SK-N-SH treated with all-trans-retinoic acid at 6 μM for 48 hours (cell line): ENCODE data around the gene MMEL1.

ENCODE experiments used
- ARNTL ChIP-seq: fragments of 450-650 bp; formaldehyde crosslinking; IDR thresholded peaks from 2 replicates; pipeline ENCODE4 v1.5.0; 2020; ENCODE audit warnings: low read depth, mild to moderate bottlenecking, moderate library complexity, borderline replicate concordance
- ESRRG ChIP-seq: fragments of 250-450 bp; sonication (Bioruptor Pico); IDR thresholded peaks from 2 replicates; pipeline ENCODE4 v1.6.1; 2021; ENCODE audit warnings: mild to moderate bottlenecking
- PATZ1 ChIP-seq: fragments of 250-450 bp; sonication (Bioruptor Pico); IDR thresholded peaks from 2 replicates; pipeline ENCODE4 v1.8.0; 2020; ENCODE audit warnings: mild to moderate bottlenecking, moderate library complexity, borderline replicate concordance
- POU6F1 ChIP-seq: fragments of 250-450 bp; sonication (Bioruptor Pico); IDR thresholded peaks from 2 replicates; pipeline ENCODE4 v1.8.0; 2021; ENCODE audit warnings: low read depth, mild to moderate bottlenecking, moderate library complexity, borderline replicate concordance
- PPARA ChIP-seq: fragments of 250-450 bp; sonication (Bioruptor Pico); IDR thresholded peaks from 2 replicates; pipeline ENCODE4 v1.5.0; 2020; ENCODE audit warnings: mild to moderate bottlenecking, borderline replicate concordance
- TOX ChIP-seq: fragments of 250-450 bp; sonication (Bioruptor Pico); IDR thresholded peaks from 2 replicates; pipeline ENCODE4 v1.8.0; 2021; ENCODE audit warnings: mild to moderate bottlenecking, moderate library complexity, borderline replicate concordance
- ZC3H10 ChIP-seq: fragments of 250-450 bp; sonication (Bioruptor Pico); IDR thresholded peaks from 2 replicates; pipeline ENCODE4 v1.5.1; 2021; ENCODE audit warnings: mild to moderate bottlenecking, moderate library complexity
- ZFP3 ChIP-seq: fragments of 250-450 bp; sonication (Bioruptor Pico); IDR thresholded peaks from 2 replicates; pipeline ENCODE4 v1.5.0; 2020; ENCODE audit warnings: mild to moderate bottlenecking, moderate library complexity
- ZNF70 ChIP-seq: fragments of 450-650 bp; formaldehyde crosslinking; IDR thresholded peaks from 2 replicates; pipeline ENCODE4 v1.5.0; 2020; ENCODE audit warnings: mild to moderate bottlenecking, moderate library complexity

- TF ChIP-seq PPARA (no peak), ESRRG (CRISPR knock-in tag) (no peak), ARNTL (CRISPR knock-in tag) (no peak), POU6F1 (CRISPR knock-in tag) (no peak), ZNF70 (CRISPR knock-in tag) (no peak), TOX (CRISPR knock-in tag) (no peak), PATZ1 (CRISPR knock-in tag) (no peak), ZC3H10 (CRISPR knock-in tag) (no peak), ZFP3 (CRISPR knock-in tag) (no peak)
These were observed 77.1 kb downstream of the MMEL1 start for GRCh38 chr1:2555634-2556276.
